Measurements from ENCODE around the gene GALNT15.
A peak's percentile ranks its signal among the peaks of the same experiment; 100 is the strongest.

GALNT15 gene

GRCh38 chr3:16231983-16232382 lies 57.5 kb downstream of the GALNT15 start:
- no peak for DNase-seq

- DNase-seq, result no peak
These were observed 59.3 kb downstream of the GALNT15 start for GRCh38 chr3:16233806-16234205.

GRCh38 chr3:16234281-16234680 lies 59.8 kb downstream of the GALNT15 start:
- no peak for DNase-seq

- DNase-seq, result no peak
These were observed 61.7 kb downstream of the GALNT15 start for GRCh38 chr3:16236030-16236639.

- no peak for DNase-seq
These were observed 62.4 kb downstream of the GALNT15 start for GRCh38 chr3:16236856-16237393.

GRCh38 chr3:16239086-16239770 lies 64.7 kb downstream of the GALNT15 start:
- DNase-seq, result no peak

- no peak for DNase-seq
These were observed 65.3 kb downstream of the GALNT15 start for GRCh38 chr3:16239780-16240179.

- no peak for DNase-seq
These were observed 65.9 kb downstream of the GALNT15 start for GRCh38 chr3:16240229-16241023.

GRCh38 chr3:16241225-16241624 lies 66.7 kb downstream of the GALNT15 start:
- no peak for DNase-seq

- no peak for DNase-seq
These were observed 67.7 kb downstream of the GALNT15 start for GRCh38 chr3:16242177-16242576.

GRCh38 chr3:16243706-16244490 lies 69.4 kb downstream of the GALNT15 start:
- no peak for DNase-seq

- DNase-seq, result no peak
These were observed 71.1 kb downstream of the GALNT15 start for GRCh38 chr3:16245609-16246008.

GRCh38 chr3:16247282-16248061 lies 73.0 kb downstream of the GALNT15 start:
- DNase-seq, result peak; percentile 71 to 82

GRCh38 chr3:16248556-16248955 lies 74.1 kb downstream of the GALNT15 start:
- no peak for DNase-seq

- DNase-seq, result peak; percentile 29 to 35
These were observed 74.9 kb downstream of the GALNT15 start for GRCh38 chr3:16249336-16249735.

- no peak for DNase-seq
These were observed 75.4 kb downstream of the GALNT15 start for GRCh38 chr3:16249886-16250285.

- DNase-seq, result no peak
These were observed 77.0 kb downstream of the GALNT15 start for GRCh38 chr3:16251316-16252085.

- DNase-seq, result no peak
These were observed 77.9 kb downstream of the GALNT15 start for GRCh38 chr3:16252243-16252978.

- DNase-seq, result no peak
These were observed 78.5 kb downstream of the GALNT15 start for GRCh38 chr3:16252988-16253387.

- no peak for DNase-seq
These were observed 79.1 kb downstream of the GALNT15 start for GRCh38 chr3:16253601-16254000.
